GM21447 (cell line): ENCODE data around the gene GRAPL.
"Not testable (repeated sequence)": the region's sequence is repeated elsewhere in the genome, so short reads cannot be mapped to it uniquely, and the experiment has no call there.

Source experiments
- ATAC-seq: cut with Tn5 transposase; IDR thresholded peaks from one replicate; pipeline ENCODE4 v1.9.1; 2021; ENCODE audit not compliant: unreplicated experiment

GRAPL gene

GRCh38 chr17:19127148-19127980, at the start of gene GRAPL:
Gene GRAPL, plus strand, starts transcription at chr17:19127589. Its CDS starts 31 bp downstream, at chr17:19127620.
- ATAC-seq, result not testable (repeated sequence)

GRCh38 chr17:19088804-19089685, 38.3 kb upstream of the GRAPL start:
- ATAC-seq, result not testable (repeated sequence)

- not testable (repeated sequence) for ATAC-seq
Observed at GRCh38 chr17:19090058-19090772, 37.2 kb upstream of the GRAPL start.

GRCh38 chr17:19092737-19093683, 34.4 kb upstream of the GRAPL start:
- not testable (repeated sequence) for ATAC-seq

- not testable (repeated sequence) for ATAC-seq
Observed at GRCh38 chr17:19093684-19094438, 33.5 kb upstream of the GRAPL start.

- not testable (repeated sequence) for ATAC-seq
Observed at GRCh38 chr17:19108517-19108916, 18.9 kb upstream of the GRAPL start.

GRCh38 chr17:19110189-19111097, 16.9 kb upstream of the GRAPL start:
- ATAC-seq, result peak; percentile 31

- ATAC-seq, result peak; percentile 62
Observed at GRCh38 chr17:19111111-19111711, 16.2 kb upstream of the GRAPL start.

GRCh38 chr17:19111801-19112458, 15.5 kb upstream of the GRAPL start:
- peak; percentile 15 for ATAC-seq

GRCh38 chr17:19112459-19112826, 14.9 kb upstream of the GRAPL start:
- not testable (repeated sequence) for ATAC-seq

- not testable (repeated sequence) for ATAC-seq
Observed at GRCh38 chr17:19118695-19119094, 8.7 kb upstream of the GRAPL start.

- not testable (repeated sequence) for ATAC-seq
Observed at GRCh38 chr17:19125289-19125688, 2.1 kb upstream of the GRAPL start.

GRCh38 chr17:19129500-19129899, 2.1 kb downstream of the GRAPL start:
- ATAC-seq, result not testable (repeated sequence)

GRCh38 chr17:19131108-19131507, 3.7 kb downstream of the GRAPL start:
- peak; percentile 36 for ATAC-seq

- not testable (repeated sequence) for ATAC-seq
Observed at GRCh38 chr17:19131772-19132171, 4.4 kb downstream of the GRAPL start.

- ATAC-seq, result not testable (repeated sequence)
Observed at GRCh38 chr17:19133793-19134192, 6.4 kb downstream of the GRAPL start.

- ATAC-seq, result not testable (repeated sequence)
Observed at GRCh38 chr17:19135391-19135790, 8.0 kb downstream of the GRAPL start.
